Mesenchymal stem cell (in vitro differentiated cells and primary cell): ENCODE results near the gene SFMBT2.

ENCODE experiments used
- DNase-seq: peaks from one replicate; pipeline ENCODE4 v3.0.0-alpha.2; 2013
- H2AFZ ChIP-seq: one replicate; pipeline ENCODE4 v1.6.1; 2013; ENCODE audit warnings: low read depth, mild to moderate bottlenecking, control low read depth, inconsistent platforms, low read length, moderate library complexity
- H2AK5ac ChIP-seq: 2 replicates; pipeline ENCODE4 v1.6.1; 2013; ENCODE audit warnings: low read length, moderate library complexity, mild to moderate bottlenecking, inconsistent platforms; ENCODE audit not compliant: severe bottlenecking
- H2BK120ac ChIP-seq: one replicate; pipeline ENCODE4 v1.6.1; 2013; ENCODE audit warnings: low read depth, mild to moderate bottlenecking, inconsistent platforms, low read length, moderate library complexity
- H2BK12ac ChIP-seq, 2 experiments: one replicate each; pipeline ENCODE4 v1.6.1; 2013; ENCODE audit warnings: inconsistent platforms in 2 of 2, low read length in 2 of 2, mild to moderate bottlenecking in 2 of 2, moderate library complexity in 2 of 2, control low read depth in 1 of 2
- H2BK15ac ChIP-seq: one replicate; pipeline ENCODE4 v1.6.1; 2013; ENCODE audit warnings: mild to moderate bottlenecking, low read depth, inconsistent platforms; ENCODE audit not compliant: poor library complexity, severe bottlenecking
- H2BK5ac ChIP-seq: 2 replicates; pipeline ENCODE4 v1.6.1; 2013; ENCODE audit warnings: low read depth, mild to moderate bottlenecking, low read length, control low read depth, inconsistent platforms; ENCODE audit not compliant: poor library complexity, severe bottlenecking
- H3K14ac ChIP-seq, 2 experiments: one replicate each; pipeline ENCODE4 v1.6.1; 2013; ENCODE audit warnings: inconsistent platforms in 2 of 2, low read length in 2 of 2, control low read depth in 1 of 2, mild to moderate bottlenecking in 1 of 2, moderate library complexity in 1 of 2
- H3K18ac ChIP-seq, 2 experiments: one replicate each; pipeline ENCODE4 v1.6.1; 2013; ENCODE audit warnings: inconsistent platforms in 2 of 2, low read length in 2 of 2, control low read depth in 1 of 2, low read depth in 1 of 2, mild to moderate bottlenecking in 1 of 2
- H3K23ac ChIP-seq, 2 experiments: one replicate each; pipeline ENCODE4 v1.6.1; 2013; ENCODE audit warnings: inconsistent platforms in 2 of 2, low read length in 2 of 2, mild to moderate bottlenecking in 2 of 2, moderate library complexity in 2 of 2, control low read depth in 1 of 2
- H3K27ac ChIP-seq: 2 replicates; pipeline ENCODE4 v1.5.1; 2013; ENCODE audit warnings: mild to moderate bottlenecking, moderate library complexity, low read length, control low read depth, inconsistent platforms; ENCODE audit not compliant: poor library complexity, severe bottlenecking
- H3K27me3 ChIP-seq, 2 experiments: 2 replicates each; pipeline versions ENCODE4 v1.6.1 to v1.7.0; 2013; ENCODE audit warnings: low read length in 2 of 2, mild to moderate bottlenecking in 2 of 2, moderate library complexity in 2 of 2, control low read depth in 1 of 2, inconsistent platforms in 1 of 2; ENCODE audit not compliant: control insufficient read depth in 1 of 2, insufficient read depth in 1 of 2
- H3K36me3 ChIP-seq, 2 experiments: 2 replicates each; pipeline versions ENCODE4 v1.6.1 to v1.7.0; 2013; ENCODE audit warnings: low read length in 2 of 2, control low read depth in 1 of 2, inconsistent platforms in 1 of 2, low read depth in 1 of 2, mild to moderate bottlenecking in 1 of 2; ENCODE audit not compliant: insufficient read depth in 2 of 2, control insufficient read depth in 1 of 2
- H3K4ac ChIP-seq, 2 experiments: one replicate each; pipeline ENCODE4 v1.6.1; 2013; ENCODE audit warnings: inconsistent platforms in 2 of 2, low read length in 2 of 2, mild to moderate bottlenecking in 2 of 2, moderate library complexity in 2 of 2, control low read depth in 1 of 2, low read depth in 1 of 2
- H3K4me1 ChIP-seq: 2 replicates; pipeline ENCODE4 v1.6.1; 2013; ENCODE audit warnings: low read depth, low read length, control low read depth; ENCODE audit not compliant: control insufficient read depth, insufficient read depth
- H3K4me2 ChIP-seq: 2 replicates; pipeline ENCODE4 v1.6.1; 2013; ENCODE audit warnings: low read length, mild to moderate bottlenecking, inconsistent platforms; ENCODE audit not compliant: poor library complexity, severe bottlenecking
- H3K4me3 ChIP-seq, 2 experiments: 2 replicates each; pipeline versions ENCODE4 v1.5.1 to v1.7.0; 2013; ENCODE audit warnings: low read length in 2 of 2, mild to moderate bottlenecking in 2 of 2, control low read depth in 1 of 2, low read depth in 1 of 2; ENCODE audit not compliant: insufficient read depth in 1 of 2
- H3K79me1 ChIP-seq: replicated peaks from 2 replicates; pipeline ENCODE4 v1.6.1; 2013; ENCODE audit warnings: mild to moderate bottlenecking, control low read depth, low read length, inconsistent platforms; ENCODE audit not compliant: poor library complexity, severe bottlenecking
- H3K9ac ChIP-seq: 2 replicates; pipeline ENCODE4 v1.7.0; 2013; ENCODE audit warnings: mild to moderate bottlenecking, low read length, moderate library complexity
- H3K9me3 ChIP-seq: 2 replicates; pipeline ENCODE4 v1.7.0; 2013; ENCODE audit warnings: mild to moderate bottlenecking, low read length; ENCODE audit not compliant: control insufficient read depth
- H4K8ac ChIP-seq: one replicate; pipeline ENCODE4 v1.6.1; 2013; ENCODE audit warnings: inconsistent platforms, mild to moderate bottlenecking, low read length, moderate library complexity
- H4K91ac ChIP-seq: one replicate; pipeline ENCODE4 v1.6.1; 2013; ENCODE audit warnings: mild to moderate bottlenecking, low read length, inconsistent platforms
- WGBS: methylation state at CpG from one replicate; pipeline ENCODE4 v1.1.7; 2013; ENCODE audit warnings: mixed read lengths; 5-methylcytosine and 5-hydroxymethylcytosine counted together

Gene SFMBT2

GRCh38 chr10:7146189-7146588 lies 264.6 kb downstream of the SFMBT2 start:
- H3K4ac ChIP-seq: no peak overlapping the region
- H3K9ac ChIP-seq: no peak overlapping the region
- no peak overlapping the region for H4K8ac ChIP-seq
- H2BK12ac ChIP-seq: no peak overlapping the region
- no peak overlapping the region for H3K23ac ChIP-seq
- peaks cover 0 to 11% of the 10 kb centered on the region in 2 experiments for H3K27me3 ChIP-seq
- H3K18ac ChIP-seq: no peak overlapping the region
- no peak overlapping the region for H3K4me2 ChIP-seq
- H3K27ac ChIP-seq: no peak overlapping the region
- H2AK5ac ChIP-seq: no peak overlapping the region
- no peak overlapping the region for H4K91ac ChIP-seq
- no peak overlapping the region for H3K14ac ChIP-seq
- no peaks in the 10 kb centered on the region for H3K79me1 ChIP-seq
- H3K4me3 ChIP-seq: no peak overlapping the region
- no peaks in the 10 kb centered on the region for H3K36me3 ChIP-seq
- no peaks in the 10 kb centered on the region for H3K9me3 ChIP-seq
- no peak overlapping the region for H2BK5ac ChIP-seq
- H2BK15ac ChIP-seq: no peak overlapping the region
- no peaks in the 10 kb centered on the region for H3K4me1 ChIP-seq
- H2AFZ ChIP-seq: no peak overlapping the region
- no peak overlapping the region for H2BK120ac ChIP-seq
- WGBS: 38% methylated on average over 2 of the region's 3 CpGs
- DNase-seq: no peak

DNA sequence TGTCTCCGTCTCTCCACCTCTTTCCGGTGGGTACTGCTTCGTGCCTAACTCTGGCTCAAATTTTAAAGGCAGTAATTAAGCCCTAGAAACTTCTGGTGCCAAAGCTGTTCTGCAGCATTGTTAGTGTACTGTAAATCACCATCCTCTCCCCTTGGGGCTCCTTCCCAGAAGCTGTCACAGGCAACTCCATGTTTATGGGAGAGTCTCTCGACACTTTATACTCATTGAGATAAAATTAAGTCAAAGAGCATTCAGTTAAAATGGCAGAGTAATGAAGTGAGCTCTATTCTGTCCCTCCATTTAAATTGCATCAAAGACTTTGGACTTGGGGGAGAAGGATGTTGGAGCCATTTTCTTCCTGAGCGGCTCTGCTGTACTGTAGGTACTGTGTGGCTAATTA lies 274.8 kb downstream of the SFMBT2 start:
- Histone ChIP-seq H3K27ac (no peak overlapping the region), H2BK5ac (no peak overlapping the region), H3K23ac (no peak overlapping the region), H4K8ac (no peak overlapping the region), H3K9me3 (peaks cover 6% of the 10 kb centered on the region), H3K4me3 (no peak overlapping the region), H3K79me1 (no peaks in the 10 kb centered on the region), H3K4me2 (no peak overlapping the region), H3K36me3 (no peaks in the 10 kb centered on the region), H2BK12ac (no peak overlapping the region), H3K4me1 (no peaks in the 10 kb centered on the region), H3K14ac (no peak overlapping the region), H2BK15ac (no peak overlapping the region), H3K4ac (no peak overlapping the region), H3K9ac (no peak overlapping the region), H3K27me3 (peaks cover 0 to 10% of the 10 kb centered on the region in 2 experiments), H2BK120ac (no peak overlapping the region), H4K91ac (no peak overlapping the region), H2AK5ac (no peak overlapping the region), H2AFZ (no peak overlapping the region), H3K18ac (no peak overlapping the region)
- no peak for DNase-seq
- WGBS: 89% methylated on average over 4 of the region's 5 CpGs

DNA sequence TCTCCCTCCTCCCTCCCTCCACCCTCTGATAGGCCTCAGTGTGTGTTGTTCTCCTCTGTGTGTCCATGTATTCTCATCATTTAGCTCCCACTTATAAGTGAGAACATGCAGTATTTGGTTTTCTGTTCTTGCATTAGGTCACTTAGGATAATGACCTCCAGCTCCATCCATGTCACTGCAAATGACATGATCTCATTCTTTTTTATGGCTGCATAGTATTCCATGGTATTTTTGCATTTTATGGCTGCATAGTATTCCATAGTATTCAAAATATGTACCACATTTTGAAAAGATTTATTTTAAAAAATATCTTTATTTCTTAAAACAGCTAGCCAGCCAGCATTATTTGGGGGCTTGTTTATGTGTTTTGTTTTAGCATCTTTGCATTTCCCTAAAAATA lies 275.6 kb downstream of the SFMBT2 start:
- DNase-seq: no peak
- Histone ChIP-seq H3K27ac (no peak overlapping the region), H3K79me1 (no peaks in the 10 kb centered on the region), H2BK12ac (no peak overlapping the region), H3K23ac (no peak overlapping the region), H3K18ac (no peak overlapping the region), H3K9ac (no peak overlapping the region), H2BK5ac (no peak overlapping the region), H3K4me3 (no peak overlapping the region), H4K91ac (no peak overlapping the region), H2AFZ (no peak overlapping the region), H2AK5ac (no peak overlapping the region), H2BK15ac (no peak overlapping the region), H3K4me1 (no peaks in the 10 kb centered on the region), H3K27me3 (peaks cover 0 to 10% of the 10 kb centered on the region in 2 experiments), H2BK120ac (no peak overlapping the region), H4K8ac (no peak overlapping the region), H3K4me2 (no peak overlapping the region), H3K4ac (no peak overlapping the region), H3K9me3 (peaks cover 6% of the 10 kb centered on the region), H3K36me3 (no peaks in the 10 kb centered on the region), H3K14ac (no peak overlapping the region)

GRCh38 chr10:7134448-7134847 lies 276.4 kb downstream of the SFMBT2 start:
- H3K18ac ChIP-seq: no peak overlapping the region
- H2AK5ac ChIP-seq: no peak overlapping the region
- H2BK120ac ChIP-seq: no peak overlapping the region
- H3K27me3 ChIP-seq: peaks cover 0 to 10% of the 10 kb centered on the region in 2 experiments
- H2AFZ ChIP-seq: no peak overlapping the region
- H3K9ac ChIP-seq: no peak overlapping the region
- no peak overlapping the region for H3K4me2 ChIP-seq
- no peak overlapping the region for H4K8ac ChIP-seq
- no peak overlapping the region for H2BK15ac ChIP-seq
- no peak overlapping the region for H3K14ac ChIP-seq
- peaks cover 6% of the 10 kb centered on the region for H3K9me3 ChIP-seq
- H2BK12ac ChIP-seq: no peak overlapping the region
- no peaks in the 10 kb centered on the region for H3K36me3 ChIP-seq
- no peak overlapping the region for H3K23ac ChIP-seq
- H3K27ac ChIP-seq: no peak overlapping the region
- no peaks in the 10 kb centered on the region for H3K79me1 ChIP-seq
- 56% methylated on average over 1 of the region's 1 CpG for WGBS
- H4K91ac ChIP-seq: no peak overlapping the region
- no peak overlapping the region for H2BK5ac ChIP-seq
- H3K4ac ChIP-seq: no peak overlapping the region
- no peaks in the 10 kb centered on the region for H3K4me1 ChIP-seq
- no peak overlapping the region for H3K4me3 ChIP-seq
- DNase-seq: no peak
